SKM-1 (cell line): ENCODE data around the gene FUT8.

Experiments used
- DNase-seq: peaks from one replicate; lab custom pipeline; 2025; ENCODE audit not compliant: unreplicated experiment; lab: John Stamatoyannopoulos, UW

The FUT8 gene

GRCh38 chr14:65491274-65491673, 78.7 kb downstream of the FUT8 start:
- DNase-seq: no peak

- DNase-seq: no peak
Measured at GRCh38 chr14:65492266-65492665, 79.7 kb downstream of the FUT8 start.

- no peak for DNase-seq
Measured at GRCh38 chr14:65495196-65495595, 82.7 kb downstream of the FUT8 start.

GRCh38 chr14:65496178-65496993, 83.9 kb downstream of the FUT8 start:
- DNase-seq: no peak

- DNase-seq: no peak
Measured at GRCh38 chr14:65499138-65499537, 86.6 kb downstream of the FUT8 start.

GRCh38 chr14:65500075-65500474, 87.5 kb downstream of the FUT8 start:
- DNase-seq: no peak

- no peak for DNase-seq
Measured at GRCh38 chr14:65501328-65501727, 88.8 kb downstream of the FUT8 start.

- no peak for DNase-seq
Measured at GRCh38 chr14:65502676-65503124, 90.2 kb downstream of the FUT8 start.

- DNase-seq: no peak
Measured at GRCh38 chr14:65503771-65504170, 91.2 kb downstream of the FUT8 start.

- no peak for DNase-seq
Measured at GRCh38 chr14:65506801-65507200, 94.3 kb downstream of the FUT8 start.

GRCh38 chr14:65509842-65510241, 97.3 kb downstream of the FUT8 start:
- no peak for DNase-seq

- no peak for DNase-seq
Measured at GRCh38 chr14:65513671-65514070, 101.1 kb downstream of the FUT8 start.

- DNase-seq: no peak
Measured at GRCh38 chr14:65517635-65518542, 105.4 kb downstream of the FUT8 start.

- DNase-seq: no peak
Measured at GRCh38 chr14:65528069-65528468, 115.5 kb downstream of the FUT8 start.

GRCh38 chr14:65531148-65531547, 118.6 kb downstream of the FUT8 start:
- DNase-seq: no peak

- no peak for DNase-seq
Measured at GRCh38 chr14:65533736-65534404, 121.3 kb downstream of the FUT8 start.

- no peak for DNase-seq
Measured at GRCh38 chr14:65536781-65537423, 124.4 kb downstream of the FUT8 start.

- DNase-seq: no peak
Measured at GRCh38 chr14:65548878-65549277, 136.3 kb downstream of the FUT8 start.

- DNase-seq: no peak
Measured at GRCh38 chr14:65549429-65549828, 136.9 kb downstream of the FUT8 start.

- DNase-seq: no peak
Measured at GRCh38 chr14:65550779-65551643, 138.5 kb downstream of the FUT8 start.
